HG02798 (cell line): Measurements from ENCODE around the gene MPO.

ENCODE experiments used
- ATAC-seq: cut with Tn5 transposase; IDR thresholded peaks from one replicate; pipeline ENCODE4 v1.9.1; 2021; ENCODE audit warnings: mild to moderate bottlenecking; ENCODE audit not compliant: unreplicated experiment, poor library complexity

Gene MPO

GRCh38 chr17:58319173-58320162 is 38.7 kb upstream of the MPO start:
- ATAC-seq = no peak

- no peak for ATAC-seq
Observed at GRCh38 chr17:58318627-58319172, 38.0 kb upstream of the MPO start.

- ATAC-seq = no peak
Observed at GRCh38 chr17:58318065-58318481, 37.3 kb upstream of the MPO start.

GRCh38 chr17:58317421-58318064 is 36.8 kb upstream of the MPO start:
- ATAC-seq = peak; percentile 73

GRCh38 chr17:58316260-58316960 is 35.7 kb upstream of the MPO start:
- no peak for ATAC-seq

- no peak for ATAC-seq
Observed at GRCh38 chr17:58315750-58316149, 35.0 kb upstream of the MPO start.

- no peak for ATAC-seq
Observed at GRCh38 chr17:58315281-58315711, 34.6 kb upstream of the MPO start.

- ATAC-seq = no peak
Observed at GRCh38 chr17:58314706-58315015, 33.9 kb upstream of the MPO start.

GRCh38 chr17:58313815-58314705 is 33.3 kb upstream of the MPO start:
- ATAC-seq = no peak

GRCh38 chr17:58312829-58313228 is 32.1 kb upstream of the MPO start:
- ATAC-seq = no peak

GRCh38 chr17:58312021-58312630 is 31.4 kb upstream of the MPO start:
- ATAC-seq = no peak

- ATAC-seq = no peak
Observed at GRCh38 chr17:58311429-58311894, 30.7 kb upstream of the MPO start.

- ATAC-seq = no peak
Observed at GRCh38 chr17:58310511-58311428, 30.0 kb upstream of the MPO start.

GRCh38 chr17:58309918-58310259 is 29.2 kb upstream of the MPO start:
- no peak for ATAC-seq

GRCh38 chr17:58308985-58309917 is 28.5 kb upstream of the MPO start:
- no peak for ATAC-seq

GRCh38 chr17:58308173-58308984 is 27.6 kb upstream of the MPO start:
- no peak for ATAC-seq
